H7 (cell line): ENCODE results near the gene MS4A4A. TPM values are rescaled to one million over a fixed set of nuclear protein-coding genes. Genes with fewer than 3 reads are reported as not detected.

ENCODE experiments used
- DNase-seq: peaks from one replicate; pipeline ENCODE4 v3.0.0; 2012
- H3K27me3 ChIP-seq: 2 replicates; pipeline ENCODE4 v1.6.0; 2011; ENCODE audit warnings: mild to moderate bottlenecking, low read length; ENCODE audit not compliant: control insufficient read depth, insufficient read depth
- H3K36me3 ChIP-seq: replicated peaks from 2 replicates; pipeline ENCODE4 v1.5.1; 2011; ENCODE audit warnings: low read length; ENCODE audit not compliant: control insufficient read depth, insufficient read depth
- H3K4me3 ChIP-seq: 2 replicates; pipeline ENCODE4 v1.5.1; 2011; ENCODE audit warnings: low read depth, mild to moderate bottlenecking, control low read depth, low read length, moderate library complexity; ENCODE audit not compliant: insufficient read depth
- total RNA-seq: library from RNA; depleted of rRNA; stranded (reverse); fragments of >200 nt; shearing (Covaris generic); gene quantifications from 2 replicates; pipeline ENCODE4 v1.2.3, GENCODE V29; 2014; rRNA removed

The MS4A4A gene
- total RNA-seq, 1 experiment from 2014 or later = not detected

DNA sequence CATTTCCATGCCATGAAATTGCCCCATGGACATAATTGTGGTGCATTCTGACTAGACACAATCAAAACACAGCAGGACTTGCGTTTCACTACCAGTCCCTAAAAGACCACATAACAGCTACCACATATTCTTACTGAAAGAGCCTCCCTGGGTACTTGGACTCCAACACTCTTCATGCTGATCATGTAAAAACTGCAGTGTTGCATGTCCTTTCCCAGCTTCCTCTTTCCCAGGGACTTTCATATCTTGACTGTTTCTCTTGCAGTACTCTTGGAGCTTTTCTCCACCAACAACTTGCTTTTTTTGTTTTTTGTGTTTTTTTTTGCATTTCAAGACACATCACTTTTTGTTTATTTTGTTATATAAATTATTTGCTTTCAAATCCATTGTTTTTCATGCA, 69.5 kb downstream of the MS4A4A start:
- no peak overlapping the region for H3K4me3 ChIP-seq
- H3K36me3 ChIP-seq = no peaks in the 10 kb centered on the region
- no peaks in the 10 kb centered on the region for H3K27me3 ChIP-seq
- DNase-seq = no peak

DNA sequence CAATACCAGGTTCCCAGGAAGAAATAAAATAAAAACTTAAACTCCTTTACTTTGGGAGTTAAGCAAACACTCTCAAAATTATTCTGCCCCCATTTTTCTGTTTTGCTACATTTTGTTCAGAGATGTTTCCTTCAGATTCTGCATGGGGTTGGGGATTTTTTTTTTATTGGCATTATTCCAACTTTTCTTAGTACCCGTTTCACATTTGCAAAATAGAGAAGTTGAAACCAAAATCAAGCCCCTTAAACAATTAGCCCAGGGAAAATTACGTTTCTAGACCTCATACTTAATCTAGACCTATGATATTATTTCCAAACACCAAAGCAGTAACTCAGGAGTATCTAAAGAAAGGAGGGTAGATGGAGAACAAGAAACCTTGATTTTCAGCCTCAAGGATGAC, 77.3 kb downstream of the MS4A4A start:
- Histone ChIP-seq H3K36me3 (no peaks in the 10 kb centered on the region), H3K27me3 (no peaks in the 10 kb centered on the region), H3K4me3 (no peak overlapping the region)
- no peak for DNase-seq

Other genes with a start within 250 kb of the MS4A4A start
- not detected in 2 replicates for gene OOSP2, start 240.3 kb upstream of the MS4A4A start, total RNA-seq
- not detected in 2 replicates for gene MS4A3, start 224.0 kb upstream of the MS4A4A start, total RNA-seq
- not detected in 2 replicates for gene MS4A2, start 192.0 kb upstream of the MS4A4A start, total RNA-seq
- not detected in 2 replicates for gene MS4A6A, start 97.6 kb upstream of the MS4A4A start, total RNA-seq
- gene MS4A4E, start 37.5 kb upstream of the MS4A4A start, total RNA-seq = not detected in 2 replicates
- not detected in 2 replicates for gene MS4A6E, start 46.6 kb downstream of the MS4A4A start, total RNA-seq
- not detected in 2 replicates for gene MS4A7, start 97.9 kb downstream of the MS4A4A start, total RNA-seq
- gene MS4A14, start 115.8 kb downstream of the MS4A4A start, total RNA-seq = not detected in 2 replicates
- gene MS4A5, start 148.9 kb downstream of the MS4A4A start, total RNA-seq = not detected in 2 replicates
- gene MS4A1, start 175.2 kb downstream of the MS4A4A start, total RNA-seq = not detected in 2 replicates
- not detected in 2 replicates for gene MS4A12, start 212.1 kb downstream of the MS4A4A start, total RNA-seq
- not detected in 2 replicates for gene MS4A13, start 234.7 kb downstream of the MS4A4A start, total RNA-seq